Brain microvascular endothelial cell (primary cell): Measurements from ENCODE around the gene SNAPC4.

Experiments
- DNase-seq: peaks from one replicate; pipeline ENCODE4 v3.0.0-alpha.2; 2020
- H3K27ac ChIP-seq: fragments of 250-450 bp; sonication (Bioruptor Pico); 2 replicates; pipeline ENCODE4 v1.5.1; 2020; ENCODE audit warnings: mild to moderate bottlenecking, moderate library complexity
- H3K27me3 ChIP-seq: fragments of 250-450 bp; sonication (Bioruptor Pico); replicated peaks from 2 replicates; pipeline ENCODE4 v1.5.1; 2020; ENCODE audit warnings: mild to moderate bottlenecking
- H3K36me3 ChIP-seq: fragments of 250-450 bp; sonication (Bioruptor Pico); replicated peaks from 2 replicates; pipeline ENCODE4 v1.5.1; 2020; ENCODE audit warnings: mild to moderate bottlenecking
- H3K4me3 ChIP-seq: 2 replicates; pipeline ENCODE4 v1.5.1; 2011; ENCODE audit warnings: low read depth, mild to moderate bottlenecking, control low read depth, low read length, moderate library complexity
- in situ Hi-C: cut with HindIII; loops from 2 replicates; pipeline ENCODE4 v1.10.0; 2017; ENCODE audit warnings: low sequenced_read_pairs, low pct_ligation_motif_present
- TF ChIP-seq, protein P1 (sequence below): IDR thresholded peaks from 2 replicates; pipeline ENCODE4 v1.5.1; 2011; ENCODE audit warnings: low read depth, mild to moderate bottlenecking, moderate library complexity, low read length, control low read depth, inconsistent platforms; ENCODE audit errors: missing control alignments

SNAPC4 gene

DNA sequence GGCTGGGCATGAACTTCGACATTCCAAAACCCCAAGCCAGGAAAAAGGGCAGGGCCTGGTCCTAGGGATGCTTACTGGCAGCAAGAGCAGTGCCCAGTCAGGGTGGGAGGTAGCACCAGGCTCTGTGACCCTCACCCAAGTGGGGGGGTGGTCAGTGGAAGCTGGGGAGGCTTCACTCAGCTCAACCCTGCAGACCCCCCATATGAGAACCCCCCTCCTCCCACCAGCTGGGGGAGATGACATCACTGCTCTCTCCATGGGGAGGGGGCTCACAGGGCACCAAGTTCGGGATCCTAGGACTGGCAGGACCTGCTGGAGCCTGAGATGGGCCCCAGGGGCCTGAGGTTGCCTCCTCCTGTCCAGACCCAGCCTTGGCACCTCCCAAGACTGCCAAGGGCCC, 41.1 kb downstream of the SNAPC4 start:
- no peak for DNase-seq
- H3K4me3 ChIP-seq = no peak overlapping the region
- H3K27me3 ChIP-seq = no peaks in the 10 kb centered on the region
- H3K27ac ChIP-seq = no peak overlapping the region
- in situ Hi-C loops = no loop called here
- TF ChIP-seq, protein P1, sequence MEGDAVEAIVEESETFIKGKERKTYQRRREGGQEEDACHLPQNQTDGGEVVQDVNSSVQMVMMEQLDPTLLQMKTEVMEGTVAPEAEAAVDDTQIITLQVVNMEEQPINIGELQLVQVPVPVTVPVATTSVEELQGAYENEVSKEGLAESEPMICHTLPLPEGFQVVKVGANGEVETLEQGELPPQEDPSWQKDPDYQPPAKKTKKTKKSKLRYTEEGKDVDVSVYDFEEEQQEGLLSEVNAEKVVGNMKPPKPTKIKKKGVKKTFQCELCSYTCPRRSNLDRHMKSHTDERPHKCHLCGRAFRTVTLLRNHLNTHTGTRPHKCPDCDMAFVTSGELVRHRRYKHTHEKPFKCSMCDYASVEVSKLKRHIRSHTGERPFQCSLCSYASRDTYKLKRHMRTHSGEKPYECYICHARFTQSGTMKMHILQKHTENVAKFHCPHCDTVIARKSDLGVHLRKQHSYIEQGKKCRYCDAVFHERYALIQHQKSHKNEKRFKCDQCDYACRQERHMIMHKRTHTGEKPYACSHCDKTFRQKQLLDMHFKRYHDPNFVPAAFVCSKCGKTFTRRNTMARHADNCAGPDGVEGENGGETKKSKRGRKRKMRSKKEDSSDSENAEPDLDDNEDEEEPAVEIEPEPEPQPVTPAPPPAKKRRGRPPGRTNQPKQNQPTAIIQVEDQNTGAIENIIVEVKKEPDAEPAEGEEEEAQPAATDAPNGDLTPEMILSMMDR = no peak
- peaks cover 12% of the 10 kb centered on the region for H3K36me3 ChIP-seq

DNA sequence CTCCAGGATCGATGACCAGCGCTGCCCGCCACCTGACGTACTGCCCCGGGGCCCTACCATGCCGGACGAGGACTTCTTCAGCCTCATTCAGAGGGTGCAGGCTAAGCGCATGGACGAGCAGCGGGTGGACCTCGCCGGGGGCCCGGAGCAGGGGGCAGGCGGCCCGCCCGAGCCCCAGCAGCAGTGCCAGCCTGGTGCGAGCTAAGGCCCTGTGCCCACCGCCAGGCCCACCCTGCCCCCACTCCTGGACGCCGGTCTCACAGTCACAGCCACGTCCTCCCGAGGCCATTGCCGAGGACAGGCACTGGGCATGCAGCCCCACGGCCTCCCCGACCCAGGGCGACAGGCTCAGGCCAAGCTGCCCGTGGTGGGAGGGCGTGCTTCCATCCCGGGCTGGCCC, 42.0 kb downstream of the SNAPC4 start:
- Histone ChIP-seq H3K36me3 (peaks cover 12% of the 10 kb centered on the region), H3K27me3 (no peaks in the 10 kb centered on the region), H3K27ac (no peak overlapping the region), H3K4me3 (no peak overlapping the region)
- no peak for DNase-seq
- TF ChIP-seq, protein P1 = no peak
- in situ Hi-C loops = no loop called here

DNA sequence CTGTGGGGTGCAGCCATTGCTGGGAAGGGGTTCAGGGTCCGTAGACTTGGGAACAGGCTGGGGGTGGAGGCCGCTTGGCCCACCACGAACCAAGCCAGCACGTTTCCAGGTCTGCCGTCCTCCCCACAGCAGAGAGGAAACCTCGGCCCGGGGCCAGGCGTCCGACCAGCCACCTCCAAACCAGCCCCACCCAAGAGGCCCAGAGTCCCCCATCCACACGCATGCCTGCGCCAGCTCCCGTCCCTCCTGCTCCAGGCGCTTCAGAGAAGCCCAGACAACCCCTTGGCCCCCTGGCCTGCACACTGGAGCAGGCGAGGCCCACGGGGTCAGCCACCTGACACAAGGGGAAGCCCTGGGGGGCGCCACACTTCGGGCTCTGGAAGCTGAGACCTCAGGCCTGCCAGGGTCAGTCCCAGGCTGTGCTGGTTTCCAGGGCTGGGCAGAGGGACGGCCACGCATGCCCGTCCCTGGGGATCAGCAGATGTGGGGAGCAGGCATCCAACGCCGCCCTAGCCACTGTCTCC, 42.7 kb downstream of the SNAPC4 start:
- in situ Hi-C loops = no loop called here
- Histone ChIP-seq H3K27me3 (no peaks in the 10 kb centered on the region), H3K36me3 (peaks cover 12% of the 10 kb centered on the region), H3K27ac (no peak overlapping the region), H3K4me3 (no peak overlapping the region)
- DNase-seq = no peak
- TF ChIP-seq, protein P1 = no peak

DNA sequence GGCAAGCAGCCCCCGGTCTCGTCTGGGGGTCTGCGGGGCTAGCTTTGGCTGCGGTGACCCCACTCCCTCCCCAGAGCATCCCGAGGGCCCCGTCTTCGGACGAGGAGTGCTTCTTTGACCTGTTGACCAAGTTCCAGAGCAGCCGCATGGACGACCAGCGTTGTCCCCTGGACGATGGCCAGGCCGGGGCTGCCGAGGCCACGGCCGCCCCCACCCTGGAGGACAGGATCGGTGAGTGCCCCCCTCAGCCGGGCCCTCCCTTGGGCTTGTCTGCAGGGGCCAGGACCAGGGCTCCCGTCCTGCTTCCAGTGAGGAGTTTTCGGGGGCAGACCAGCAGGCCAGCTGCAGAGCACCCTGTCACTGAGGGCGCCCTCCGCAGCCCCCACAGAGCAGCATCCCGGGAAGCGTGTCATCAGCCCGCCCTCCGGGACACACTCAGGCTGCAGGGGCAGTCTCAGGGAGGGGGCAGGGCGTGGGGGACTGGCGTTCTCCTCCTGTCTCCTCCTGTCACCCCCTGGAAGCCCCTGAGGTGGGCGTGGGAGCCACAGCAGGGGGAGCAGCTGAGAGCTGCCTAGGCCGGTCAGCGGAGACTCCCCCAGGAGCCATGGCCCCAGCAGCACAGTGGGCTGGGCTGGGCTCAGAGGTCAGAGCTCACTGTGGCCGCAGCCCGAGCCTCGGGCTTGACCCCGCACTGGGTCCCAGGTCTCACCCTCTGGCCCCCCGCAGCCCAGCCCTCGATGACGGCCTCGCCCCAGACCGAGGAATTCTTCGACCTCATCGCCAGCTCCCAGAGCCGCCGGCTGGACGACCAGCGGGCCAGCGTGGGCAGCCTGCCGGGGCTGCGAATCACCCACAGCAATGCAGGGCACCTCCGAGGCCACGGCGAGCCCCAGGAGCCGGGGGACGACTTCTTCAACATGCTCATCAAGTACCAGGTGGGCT, 44.1 kb downstream of the SNAPC4 start:
- Histone ChIP-seq H3K36me3 (peaks cover 12% of the 10 kb centered on the region), H3K4me3 (no peak overlapping the region), H3K27ac (no peak overlapping the region), H3K27me3 (no peaks in the 10 kb centered on the region)
- DNase-seq = no peak
- in situ Hi-C loops = no loop called here
- TF ChIP-seq, protein P1 = no peak

DNA sequence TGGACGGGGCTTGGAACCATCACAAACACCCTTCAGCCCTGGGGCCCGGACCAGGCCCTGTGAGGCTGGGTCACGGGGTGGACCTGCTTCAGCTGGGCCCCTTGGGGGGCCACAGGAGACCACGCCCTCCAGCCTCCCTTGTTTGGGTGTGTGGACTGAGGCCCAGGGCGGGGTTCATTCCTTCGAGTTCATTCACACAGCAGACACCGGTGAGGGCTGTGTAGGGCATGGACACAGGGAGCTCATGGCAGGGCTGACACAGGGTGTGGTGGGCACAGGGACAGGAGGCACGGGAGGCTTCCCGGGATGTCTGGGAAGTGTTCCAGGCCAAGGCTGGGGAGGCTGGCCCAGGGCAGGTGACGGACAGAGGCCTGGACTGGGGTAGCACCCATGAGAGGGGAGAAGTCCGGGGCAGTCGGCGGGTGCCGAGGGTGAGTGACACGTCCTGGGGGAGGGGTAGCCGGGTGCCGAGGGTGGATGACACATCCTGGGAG, 45.3 kb downstream of the SNAPC4 start:
- in situ Hi-C loops = no loop called here
- TF ChIP-seq, protein P1 = no peak
- Histone ChIP-seq H3K27me3 (no peaks in the 10 kb centered on the region), H3K4me3 (no peak overlapping the region), H3K27ac (no peak overlapping the region), H3K36me3 (peaks cover 12% of the 10 kb centered on the region)
- DNase-seq = no peak
